Stimulated activated CD8-positive, alpha-beta memory T cell treated with anti-CD3 and anti-CD28 coated beads, Interleukin-4, amount 100 ng/mL, for 48 hours (primary cell): Measurements from ENCODE around the gene MYO9A.

Experiments
- DNase-seq: peaks from one replicate; pipeline ENCODE4 v3.0.0-alpha.2; 2020

Gene MYO9A

GRCh38 chr15:71779073-71779797 is 338.7 kb downstream of the MYO9A start:
- DNase-seq, result no peak

GRCh38 chr15:71777216-71777943 is 340.6 kb downstream of the MYO9A start:
- no peak for DNase-seq

- DNase-seq, result no peak
Observed at GRCh38 chr15:71776304-71776703, 341.6 kb downstream of the MYO9A start.

GRCh38 chr15:71775856-71776255 is 342.1 kb downstream of the MYO9A start:
- no peak for DNase-seq

- no peak for DNase-seq
Observed at GRCh38 chr15:71773206-71773859, 344.6 kb downstream of the MYO9A start.
